ENCODE data around the gene PPP1R1B. TPM values are rescaled to one million over a fixed set of nuclear protein-coding genes. Genes with fewer than 3 reads are reported as not detected.

PPP1R1B gene
- total RNA-seq, 2 experiments from 2014 or later = not detected

DNA sequence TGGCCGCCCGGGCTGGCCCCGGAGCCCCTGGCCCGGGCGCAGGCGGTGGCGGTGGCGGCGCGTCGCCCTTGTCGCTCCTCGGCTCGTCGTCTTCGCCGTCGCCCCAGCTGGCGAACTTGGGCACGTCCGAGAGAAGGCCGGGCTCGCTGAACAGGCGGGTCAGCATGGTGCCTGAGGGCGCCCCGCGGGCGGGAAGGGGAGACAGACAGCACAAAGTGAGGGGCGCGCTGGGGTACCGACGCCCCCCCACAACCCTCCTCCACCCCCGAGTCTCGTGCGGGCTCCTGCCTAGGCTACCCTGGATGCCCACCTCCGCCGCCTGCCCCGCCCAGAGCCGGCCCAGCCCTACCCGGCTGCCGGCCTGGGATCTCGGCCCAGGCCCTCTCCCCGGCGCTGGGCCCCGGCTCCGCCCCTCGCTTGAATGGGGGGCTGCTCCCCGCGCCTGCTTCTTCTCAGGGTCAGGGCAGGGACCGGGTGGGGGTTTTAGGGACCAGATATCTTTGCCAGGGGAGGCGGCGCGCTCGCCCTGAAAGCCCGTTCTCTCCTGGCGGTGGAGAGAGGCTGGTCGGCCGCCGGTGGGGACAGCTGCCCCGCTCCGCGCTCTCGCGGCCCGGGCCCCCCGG is 20.2 kb upstream of the PPP1R1B start:
- TF ChIP-seq, protein P1, sequence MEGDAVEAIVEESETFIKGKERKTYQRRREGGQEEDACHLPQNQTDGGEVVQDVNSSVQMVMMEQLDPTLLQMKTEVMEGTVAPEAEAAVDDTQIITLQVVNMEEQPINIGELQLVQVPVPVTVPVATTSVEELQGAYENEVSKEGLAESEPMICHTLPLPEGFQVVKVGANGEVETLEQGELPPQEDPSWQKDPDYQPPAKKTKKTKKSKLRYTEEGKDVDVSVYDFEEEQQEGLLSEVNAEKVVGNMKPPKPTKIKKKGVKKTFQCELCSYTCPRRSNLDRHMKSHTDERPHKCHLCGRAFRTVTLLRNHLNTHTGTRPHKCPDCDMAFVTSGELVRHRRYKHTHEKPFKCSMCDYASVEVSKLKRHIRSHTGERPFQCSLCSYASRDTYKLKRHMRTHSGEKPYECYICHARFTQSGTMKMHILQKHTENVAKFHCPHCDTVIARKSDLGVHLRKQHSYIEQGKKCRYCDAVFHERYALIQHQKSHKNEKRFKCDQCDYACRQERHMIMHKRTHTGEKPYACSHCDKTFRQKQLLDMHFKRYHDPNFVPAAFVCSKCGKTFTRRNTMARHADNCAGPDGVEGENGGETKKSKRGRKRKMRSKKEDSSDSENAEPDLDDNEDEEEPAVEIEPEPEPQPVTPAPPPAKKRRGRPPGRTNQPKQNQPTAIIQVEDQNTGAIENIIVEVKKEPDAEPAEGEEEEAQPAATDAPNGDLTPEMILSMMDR (IDR thresholded peaks at IDR 0.05) = no peak
- H3K9me3 Mint-ChIP-seq = no peaks in the 10 kb centered on the region
- ATAC-seq (no peak), DNase-seq (no peak)
- peaks cover 18% of the 10 kb centered on the region for H3K4me1 Mint-ChIP-seq (ENCODE audit: low read depth)
- CTCF ChIA-PET = interaction anchor here (0.9 to 4.6 kb wide), 4 partner anchors 16 to 73 kb away, joined by 3 to 33 read pairs (median 3); no protein-coding TSS in a partner anchor
- H3K4me3 Mint-ChIP-seq = no peak overlapping the region
- intact Hi-C loops (cut with micrococcal nuclease) = no loop called here
- H3K27me3 Mint-ChIP-seq = peaks cover 61% of the 10 kb centered on the region
- POLR2A ChIA-PET = interaction anchor here (0.8 to 1.5 kb wide), 5 partner anchors 9 to 32 kb away, joined by 3 to 4 read pairs (median 3); no protein-coding TSS in a partner anchor
- no peaks in the 10 kb centered on the region for H3K36me3 Mint-ChIP-seq (ENCODE audit: low read depth)
- no peak overlapping the region for H3K27ac Mint-ChIP-seq

DNA sequence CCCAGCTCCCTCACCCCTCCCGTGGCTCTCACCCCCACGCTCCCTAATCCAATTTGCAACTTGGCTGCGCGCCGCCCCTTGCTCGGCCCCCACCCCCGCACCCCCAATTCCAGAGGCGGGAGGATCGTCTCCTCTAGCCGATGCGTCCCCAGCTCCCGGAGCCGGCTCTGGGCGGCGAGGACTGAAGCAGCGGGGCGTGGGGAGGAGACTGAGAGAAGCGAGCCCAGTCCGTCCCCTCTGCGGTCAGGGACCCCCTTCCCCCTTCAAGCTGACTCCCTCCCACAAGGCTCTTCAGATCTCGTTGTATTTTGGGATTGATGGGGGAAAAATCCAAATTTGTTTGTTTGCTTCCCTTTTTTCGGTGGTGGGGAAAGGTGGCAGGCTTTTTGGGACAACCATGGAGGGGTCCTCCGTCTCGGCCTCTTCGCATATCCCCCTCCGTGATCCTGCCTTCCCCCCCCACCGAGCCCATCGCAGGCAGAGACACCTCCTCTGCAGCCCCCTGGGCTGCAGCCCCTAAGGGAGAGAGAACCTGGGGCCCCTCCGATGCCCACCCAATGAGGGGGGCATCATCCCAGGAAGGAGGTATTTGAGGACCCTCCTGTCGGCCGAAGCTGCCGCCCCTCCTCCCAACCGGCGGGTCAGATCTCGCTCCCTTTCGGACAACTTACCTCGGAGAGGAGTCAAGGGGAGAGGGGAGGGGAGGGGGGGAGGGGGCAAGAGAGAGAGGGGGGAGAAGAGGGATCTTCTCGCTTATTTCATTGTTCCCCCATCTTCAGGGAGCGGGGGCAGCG is 19.5 kb upstream of the PPP1R1B start:
- no peaks in the 10 kb centered on the region for H3K36me3 Mint-ChIP-seq (ENCODE audit: low read depth)
- H3K27me3 Mint-ChIP-seq = peaks cover 54% of the 10 kb centered on the region
- H3K4me1 Mint-ChIP-seq (ENCODE audit: low read depth) = peaks cover 18% of the 10 kb centered on the region
- DNase-seq (no peak), ATAC-seq (no peak)
- no peak overlapping the region for H3K4me3 Mint-ChIP-seq
- ChIA-PET POLR2A (interaction anchor here (0.8 to 1.4 kb wide), 4 partner anchors 10 to 68 kb away, joined by 3 read pairs; no protein-coding TSS in a partner anchor), CTCF (interaction anchor here (4.6 kb wide), 1 partner anchor 15 kb away, joined by 33 read pairs; no protein-coding TSS in a partner anchor)
- no peak overlapping the region for H3K27ac Mint-ChIP-seq
- no peaks in the 10 kb centered on the region for H3K9me3 Mint-ChIP-seq
- intact Hi-C loops (cut with micrococcal nuclease) = no loop called here
- TF ChIP-seq, protein P1 (IDR thresholded peaks at IDR 0.05) = no peak

DNA sequence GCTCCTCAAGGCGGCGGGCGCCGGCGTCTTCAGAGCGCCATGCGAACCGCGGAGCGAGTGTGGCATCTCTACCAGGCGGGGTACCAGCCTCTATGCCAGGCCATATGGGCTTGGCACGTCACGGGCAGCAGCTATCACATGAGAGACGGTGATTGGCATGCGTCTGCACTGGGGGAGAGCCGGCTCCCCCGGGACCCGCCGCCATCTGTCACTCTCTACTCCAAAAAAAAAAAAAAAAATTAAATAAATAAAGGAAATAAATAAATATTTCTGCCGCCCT is 19.0 kb upstream of the PPP1R1B start, which contains the start of gene NEUROD2:
Gene NEUROD2 (minus strand): TSS at position 70 of the 280 bp plus-strand sequence. CDS start 1,321 bp downstream, outside the sequence.
- H3K4me3 Mint-ChIP-seq = no peak within 1 kb of the TSS
- CTCF ChIA-PET = no interaction called here
- intact Hi-C loops (cut with micrococcal nuclease) = no loop called here

DNA sequence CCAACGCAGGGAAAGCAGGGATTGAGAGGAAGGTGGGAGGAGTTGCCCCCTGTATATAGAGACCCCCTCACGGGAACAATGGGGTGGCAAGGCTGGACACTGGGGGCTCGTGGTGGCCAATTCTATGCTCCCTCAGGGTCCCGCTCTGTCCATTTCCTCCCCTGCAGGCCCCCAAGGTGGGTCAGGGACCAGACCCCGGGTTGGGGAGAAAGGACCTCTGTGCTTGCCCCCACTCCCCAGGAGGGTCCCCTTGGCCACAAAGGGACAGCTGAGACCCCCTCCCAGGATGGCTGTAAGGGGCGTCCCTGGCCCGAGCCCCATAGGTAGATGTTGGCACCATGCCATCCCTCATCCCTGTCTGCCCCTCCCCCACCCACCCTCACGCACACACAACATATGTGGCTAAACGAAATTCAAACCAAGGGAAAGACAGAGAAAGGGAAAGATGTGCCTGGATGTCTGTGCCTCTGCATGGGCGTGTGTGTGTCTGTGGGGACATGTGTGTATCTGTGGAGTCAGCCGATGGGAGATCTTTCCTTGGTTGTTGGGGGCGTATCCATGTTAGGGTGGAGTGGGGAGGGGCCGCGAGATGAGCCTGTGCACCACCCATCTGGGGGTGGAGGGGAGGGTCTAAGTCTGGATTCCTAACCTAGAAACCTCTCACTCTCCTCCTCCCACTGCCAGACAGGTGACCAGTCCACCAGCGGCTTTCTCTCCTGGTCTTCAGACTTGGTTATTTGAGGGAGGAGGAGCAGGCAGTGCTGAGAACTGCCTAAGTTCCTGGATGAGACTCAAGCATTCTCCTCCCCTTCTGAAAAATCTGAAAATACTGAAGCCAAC is 18.4 kb upstream of the PPP1R1B start:
- Mint-ChIP-seq H3K9me3 (no peaks in the 10 kb centered on the region), H3K4me3 (no peak overlapping the region), H3K4me1 (ENCODE audit: low read depth) (peaks cover 16% of the 10 kb centered on the region), H3K36me3 (ENCODE audit: low read depth) (no peaks in the 10 kb centered on the region), H3K27me3 (peaks cover 43% of the 10 kb centered on the region), H3K27ac (no peak overlapping the region)
- TF ChIP-seq, protein P1 (IDR thresholded peaks at IDR 0.05) = no peak
- DNase-seq (no peak), ATAC-seq (no peak)
- intact Hi-C loops (cut with micrococcal nuclease) = no loop called here
- CTCF ChIA-PET = interaction anchor here (1.1 kb wide), 1 partner anchor 13 kb away, joined by 5 read pairs; no protein-coding TSS in a partner anchor
- POLR2A ChIA-PET = interaction anchor here (1.4 kb wide), 2 partner anchors 9 to 69 kb away, joined by 3 read pairs; no protein-coding TSS in a partner anchor

More for the DNA sequence above, 19.0 kb upstream of the PPP1R1B start, which contains the start of gene NEUROD2:
- Mint-ChIP-seq H3K27me3 (peaks cover 48% of the 10 kb centered on the region), H3K36me3 (ENCODE audit: low read depth) (no peaks in the 10 kb centered on the region), H3K9me3 (no peaks in the 10 kb centered on the region), H3K27ac (no peak within 1 kb of the TSS), H3K4me1 (ENCODE audit: low read depth) (peaks cover 18% of the 10 kb centered on the region)
- TF ChIP-seq, protein P1 (IDR thresholded peaks at IDR 0.05) = no peak
- POLR2A ChIA-PET = interaction anchor here (1.4 kb wide), 2 partner anchors 9 to 69 kb away, joined by 3 read pairs; no protein-coding TSS in a partner anchor
- no peak for ATAC-seq
- no peak for DNase-seq

Measured in activated CD8-positive, alpha-beta T cell treated with anti-CD3 and anti-CD28 coated beads for 36 hours (primary cell).